GM12878 (cell line): Measurements from ENCODE around the gene SLC5A6. TPM values are rescaled to one million over a fixed set of nuclear protein-coding genes. Genes with fewer than 3 reads are reported as not detected.
"Not testable (repeated sequence)": the region's sequence is repeated elsewhere in the genome, so short reads cannot be mapped to it uniquely, and the experiment has no call there.

ENCODE experiments used
- ATAC-seq: fragments of 200-7000 bp; cut with Tn5 transposase; 3 replicates; pipeline ENCODE4 v1.9.1; 2020; ENCODE audit warnings: mild to moderate bottlenecking, moderate library complexity
- BruUV-seq: library from RNA; stranded (reverse); fragments of 400-500 nt; replicated peaks from 2 replicates; lab custom pipeline; 2021; lab: Mats Ljungman, UMichigan
- CTCF ChIA-PET: fragments of 300-600 bp; sonication (Branson Sonifier 250); formaldehyde crosslinking; extraction: SDS; loops from one replicate; lab custom pipeline; 2021; ENCODE audit warnings: inconsistent platforms; lab: Yijun Ruan, JAX
- POLR2A ChIA-PET: fragments of 350-600 bp; formaldehyde crosslinking; extraction: SDS; loops from one replicate; lab custom pipeline; 2021; ENCODE audit warnings: inconsistent platforms; lab: Charles Lee
- RAD21 ChIA-PET: fragments of 300-600 bp; sonication (Branson Sonifier 250); formaldehyde crosslinking; loops from one replicate; lab custom pipeline; 2023; ENCODE audit warnings: antibody characterized with exemption; ENCODE audit not compliant: unreplicated experiment; lab: Charles Lee
- SMC1A ChIA-PET: fragments of 300-600 bp; sonication (Branson Sonifier 250); formaldehyde crosslinking; loops from one replicate; lab custom pipeline; 2023; ENCODE audit not compliant: unreplicated experiment, uncharacterized antibody; lab: Charles Lee
- DNase-seq: peaks from one replicate; pipeline ENCODE4 v3.0.0-alpha.2; 2011; ENCODE audit warnings: low read depth, low spot score
- FAIRE-seq: peaks from 3 replicates; lab custom pipeline; 2011; peaks lifted over from hg19 to GRCh38; lab: Jason Lieb, UNC
- H2AFZ ChIP-seq: 2 replicates; pipeline ENCODE4 v1.6.0; 2011; ENCODE audit warnings: low read depth, low read length, control low read depth; ENCODE audit not compliant: control insufficient read depth
- H3K27ac ChIP-seq: 2 replicates; pipeline ENCODE4 v1.5.1; 2011; ENCODE audit warnings: control low read depth; ENCODE audit not compliant: control insufficient read depth, insufficient read depth
- H3K27me3 ChIP-seq, 2 experiments: replicated peaks in 1 of 2; 2 replicates each; pipeline versions ENCODE4 v1.6.0 to v1.6.1; 2011; ENCODE audit warnings: low read length in 1 of 2; ENCODE audit not compliant: control insufficient read depth in 2 of 2, insufficient read depth in 2 of 2
- H3K36me3 ChIP-seq, 2 experiments: 2 replicates each; pipeline ENCODE4 v1.5.1; 2011; ENCODE audit warnings: low read length in 1 of 2; ENCODE audit not compliant: control insufficient read depth in 2 of 2, insufficient read depth in 2 of 2
- H3K4me1 ChIP-seq: 2 replicates; pipeline ENCODE4 v1.6.1; 2011; ENCODE audit warnings: mild to moderate bottlenecking, low read length, moderate library complexity, mixed read lengths; ENCODE audit not compliant: control insufficient read depth, insufficient read depth
- H3K4me2 ChIP-seq: 2 replicates; pipeline ENCODE4 v1.6.0; 2011; ENCODE audit warnings: control low read depth; ENCODE audit not compliant: control insufficient read depth, insufficient read depth
- H3K4me3 ChIP-seq: fragments of 200-600 bp; sonication (generic); 2 replicates; pipeline ENCODE4 v1.5.1; 2016
- H3K79me2 ChIP-seq: 2 replicates; pipeline ENCODE4 v1.6.0; 2011; ENCODE audit warnings: low read length; ENCODE audit not compliant: control insufficient read depth, insufficient read depth
- H3K9ac ChIP-seq: 2 replicates; pipeline ENCODE4 v1.8.0; 2011; ENCODE audit warnings: low read length, control low read depth, mixed read lengths; ENCODE audit not compliant: control insufficient read depth, insufficient read depth
- H3K9me3 ChIP-seq: replicated peaks from 3 replicates; pipeline ENCODE4 v1.5.1; 2011; ENCODE audit warnings: mild to moderate bottlenecking, low read length; ENCODE audit not compliant: control insufficient read depth, insufficient read depth
- H4K20me1 ChIP-seq: 2 replicates; pipeline ENCODE4 v1.6.0; 2011; ENCODE audit not compliant: control insufficient read depth, insufficient read depth
- ETV6 ChIP-seq, 2 experiments: fragments of 450-650 bp in 1 of 2; IDR thresholded peaks in 1 of 2; conservative IDR thresholded peaks in 1 of 2; 2 replicates each; pipeline ENCODE4 v1.6.1; 2014; ENCODE audit warnings: antibody characterized with exemption in 1 of 2, borderline replicate concordance in 1 of 2, low read depth in 1 of 2, mild to moderate bottlenecking in 1 of 2, moderate library complexity in 1 of 2
- KAT2A ChIP-seq: conservative IDR thresholded peaks from 2 replicates; pipeline ENCODE4 v1.6.1; 2011; ENCODE audit warnings: low read depth, low read length; ENCODE audit not compliant: control insufficient read depth
- ZNF24 ChIP-seq: fragments of 450-650 bp; IDR thresholded peaks from 2 replicates; pipeline ENCODE4 v1.6.1; 2017; ENCODE audit warnings: antibody characterized with exemption, mild to moderate bottlenecking
- WGBS: methylation state at CpG from one replicate; pipeline ENCODE4 v1.1.6; 2016; ENCODE audit warnings: low lambda C conversion rate; ENCODE audit not compliant: insufficient replicate concordance, insufficient coverage; ENCODE audit errors: missing lambda C conversion rate; 5-methylcytosine and 5-hydroxymethylcytosine counted together
- in situ Hi-C: fragments of 300-500 bp; cut with MboI; formaldehyde crosslinking; loops from 9 replicates; pipeline ENCODE4 v1.14.3; 2018; ENCODE audit warnings: mixed read lengths
- intact Hi-C: fragments of 100-400 bp; cut with micrococcal nuclease; formaldehyde crosslinking; loops from one replicate; pipeline ENCODE4 v1.14.2; 2022; ENCODE audit not compliant: unreplicated experiment
- polyA plus RNA-seq, 11 experiments: library from polyadenylated mRNA; depleted of rRNA in 4 of 11; unstranded in 6 of 11; stranded (reverse) in 5 of 11; fragments of >200 nt; fragmentation: Nextera tagmentation in 4 of 11; fragmentation: Illumina TruSeq in 1 of 11; extraction: Ambion mirVana in 4 of 11; extraction: Trizol in 1 of 11; gene quantifications; 1 replicate in 1 of 11; 2 replicates in 10 of 11; pipeline versions ENCODE4 v1.2.1 to v1.2.3, GENCODE V29; 2011 to 2016; ENCODE audit warnings: inconsistent platforms in 2 of 11, missing spikeins in 2 of 11, low read depth in 1 of 11
- total RNA-seq, 4 experiments: library from RNA; depleted of rRNA in 3 of 4; stranded (reverse); fragments of >200 nt in 3 of 4; fragmentation: Illumina TruSeq in 1 of 4; extraction: Trizol in 1 of 4; gene quantifications; 2 replicates each; pipeline versions ENCODE4 v1.2.1 to v1.2.3, GENCODE V29; 2013 to 2021
- TF ChIP-seq, protein P1 (sequence below): fragments of 450-650 bp; IDR thresholded peaks from 2 replicates; pipeline ENCODE4 v1.6.1; 2016; ENCODE audit warnings: mild to moderate bottlenecking, moderate library complexity, borderline replicate concordance

Gene SLC5A6
- total and polyA plus RNA-seq, 10 of the 15 experiments (the other 5 are each of a cell fraction or from before 2014, with no cell fraction given), result 13.1 to 101 (median 55.3) TPM

DNA sequence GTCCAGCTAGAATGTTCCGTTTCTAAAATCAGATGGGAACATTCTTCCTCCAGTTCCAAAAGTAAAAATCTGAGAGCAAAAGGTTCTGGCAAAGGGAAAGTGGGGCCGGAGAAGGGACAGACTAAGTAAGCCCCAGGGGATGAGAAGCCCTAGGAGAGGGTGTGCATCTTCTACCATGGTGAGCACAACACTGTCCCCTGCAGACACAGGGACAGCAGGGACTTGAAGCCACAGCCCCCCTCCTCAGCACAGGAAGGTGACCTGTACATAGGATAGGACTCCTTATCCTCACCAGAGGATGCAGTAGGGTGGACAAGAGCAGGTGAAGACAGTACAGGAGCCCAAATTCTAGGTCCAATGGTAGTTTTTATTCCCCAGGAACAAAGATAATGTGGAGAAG lies 12.8 kb downstream of the SLC5A6 start (continued):
- TF ChIP-seq, protein P1, sequence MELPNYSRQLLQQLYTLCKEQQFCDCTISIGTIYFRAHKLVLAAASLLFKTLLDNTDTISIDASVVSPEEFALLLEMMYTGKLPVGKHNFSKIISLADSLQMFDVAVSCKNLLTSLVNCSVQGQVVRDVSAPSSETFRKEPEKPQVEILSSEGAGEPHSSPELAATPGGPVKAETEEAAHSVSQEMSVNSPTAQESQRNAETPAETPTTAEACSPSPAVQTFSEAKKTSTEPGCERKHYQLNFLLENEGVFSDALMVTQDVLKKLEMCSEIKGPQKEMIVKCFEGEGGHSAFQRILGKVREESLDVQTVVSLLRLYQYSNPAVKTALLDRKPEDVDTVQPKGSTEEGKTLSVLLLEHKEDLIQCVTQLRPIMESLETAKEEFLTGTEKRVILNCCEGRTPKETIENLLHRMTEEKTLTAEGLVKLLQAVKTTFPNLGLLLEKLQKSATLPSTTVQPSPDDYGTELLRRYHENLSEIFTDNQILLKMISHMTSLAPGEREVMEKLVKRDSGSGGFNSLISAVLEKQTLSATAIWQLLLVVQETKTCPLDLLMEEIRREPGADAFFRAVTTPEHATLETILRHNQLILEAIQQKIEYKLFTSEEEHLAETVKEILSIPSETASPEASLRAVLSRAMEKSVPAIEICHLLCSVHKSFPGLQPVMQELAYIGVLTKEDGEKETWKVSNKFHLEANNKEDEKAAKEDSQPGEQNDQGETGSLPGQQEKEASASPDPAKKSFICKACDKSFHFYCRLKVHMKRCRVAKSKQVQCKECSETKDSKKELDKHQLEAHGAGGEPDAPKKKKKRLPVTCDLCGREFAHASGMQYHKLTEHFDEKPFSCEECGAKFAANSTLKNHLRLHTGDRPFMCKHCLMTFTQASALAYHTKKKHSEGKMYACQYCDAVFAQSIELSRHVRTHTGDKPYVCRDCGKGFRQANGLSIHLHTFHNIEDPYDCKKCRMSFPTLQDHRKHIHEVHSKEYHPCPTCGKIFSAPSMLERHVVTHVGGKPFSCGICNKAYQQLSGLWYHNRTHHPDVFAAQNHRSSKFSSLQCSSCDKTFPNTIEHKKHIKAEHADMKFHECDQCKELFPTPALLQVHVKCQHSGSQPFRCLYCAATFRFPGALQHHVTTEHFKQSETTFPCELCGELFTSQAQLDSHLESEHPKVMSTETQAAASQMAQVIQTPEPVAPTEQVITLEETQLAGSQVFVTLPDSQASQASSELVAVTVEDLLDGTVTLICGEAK, result no peak
- no peak for TF ChIP-seq KAT2A

DNA sequence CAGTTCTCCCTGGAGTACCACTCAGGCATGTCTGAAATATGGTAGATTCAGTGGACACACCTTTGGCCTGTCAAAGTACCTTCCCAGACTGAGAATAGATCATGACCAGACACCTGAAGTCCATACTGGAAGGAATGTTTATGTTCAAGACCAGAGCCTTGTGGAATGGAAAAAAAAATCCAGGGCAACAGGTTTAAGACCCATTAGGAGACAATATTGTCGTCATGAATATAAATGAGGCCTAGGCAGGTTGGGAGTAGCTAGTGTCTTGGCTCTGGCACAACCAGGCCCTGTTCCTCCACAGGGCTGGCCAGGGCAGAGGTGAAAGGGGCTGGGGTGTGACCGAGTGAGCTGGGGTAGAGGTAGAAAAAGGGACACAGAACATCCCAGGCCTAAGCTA lies 13.4 kb downstream of the SLC5A6 start:
- no peak for TF ChIP-seq ETV6 (conservative IDR thresholded peaks at IDR 0.05 in 1 of 2, IDR thresholded peaks at IDR 0.05 in 1 of 2; ENCODE audit: borderline replicate concordance in 1 of 2, low read depth in 1 of 2)
- TF ChIP-seq ZNF24, result no peak
- DNase-seq, result no peak
- POLR2A ChIA-PET, result no interaction called here
- no peak for FAIRE-seq
- CTCF ChIA-PET, result interaction anchor here (0.6 to 0.9 kb wide), 2 partner anchors 29 to 937 kb away, joined by 3 read pairs; no protein-coding TSS in a partner anchor
- intact Hi-C loops (no loop called here), in situ Hi-C loops (loop anchor here (5.0 kb wide), 1 partner anchor 231 kb away; no protein-coding TSS in a partner anchor)
- Histone ChIP-seq H3K36me3 (peaks cover 9 to 13% of the 10 kb centered on the region in 2 experiments), H2AFZ (no peak overlapping the region), H3K27ac (no peak overlapping the region), H3K79me2 (no peaks in the 10 kb centered on the region), H3K9ac (no peak overlapping the region), H3K9me3 (no peaks in the 10 kb centered on the region), H3K4me3 (no peak overlapping the region), H4K20me1 (no peaks in the 10 kb centered on the region), H3K4me1 (no peaks in the 10 kb centered on the region), H3K4me2 (no peak overlapping the region), H3K27me3 (no peaks in the 10 kb centered on the region)
- RAD21 ChIA-PET, result no interaction called here
- SMC1A ChIA-PET, result no interaction called here
- BruUV-seq, result no TSS peak
- ATAC-seq, result no peak
- WGBS, result 94% methylated on average over 2 of the region's 2 CpGs

DNA sequence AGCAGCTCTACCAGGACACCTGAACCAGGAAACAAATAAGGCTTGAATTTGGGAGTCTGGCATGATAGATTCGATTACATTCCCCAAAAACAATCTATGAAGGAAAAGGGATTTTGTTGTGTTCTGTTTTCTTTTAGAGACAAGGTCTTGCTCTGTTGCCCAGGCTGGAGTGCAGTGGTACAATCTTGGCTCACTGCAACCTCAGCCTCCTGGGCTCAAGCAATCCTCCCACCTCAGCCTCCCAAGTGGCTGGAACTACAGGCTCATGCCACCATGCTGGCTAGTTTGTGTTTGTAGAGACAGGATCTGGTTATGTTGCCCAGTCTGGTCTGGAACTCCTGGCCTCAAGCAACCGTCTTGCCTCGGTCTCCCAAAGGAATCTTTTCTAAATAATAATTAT lies 14.0 kb downstream of the SLC5A6 start:
- H4K20me1 ChIP-seq, ATAC-seq, SMC1A ChIA-PET, DNase-seq, H3K9me3 ChIP-seq, H3K4me1 ChIP-seq, intact Hi-C loops, H3K27ac ChIP-seq, H3K79me2 ChIP-seq, FAIRE-seq, H3K4me3 ChIP-seq, H3K9ac ChIP-seq, BruUV-seq, H3K4me2 ChIP-seq, POLR2A ChIA-PET, H3K27me3 ChIP-seq, RAD21 ChIA-PET, CTCF ChIA-PET, H2AFZ ChIP-seq: not testable (repeated sequence)
- in situ Hi-C loops, result loop anchor here (5.0 kb wide), 1 partner anchor 231 kb away; no protein-coding TSS in a partner anchor
- peaks cover 9 to 13% of the 10 kb centered on the region in 2 experiments; a peak in 3 of 4 replicates for H3K36me3 ChIP-seq
- 96% methylated on average over 3 of the region's 3 CpGs for WGBS
